Fibroblast of pulmonary artery (primary cell): ENCODE data around the gene ETV3.
"Not testable (repeated sequence)": the region's sequence is repeated elsewhere in the genome, so short reads cannot be mapped to it uniquely, and the experiment has no call there.

Source experiments
- DNase-seq: peaks from one replicate; pipeline ENCODE4 v3.0.0-alpha.2; 2010; ENCODE audit warnings: low read depth
- H3K4me3 ChIP-seq: replicated peaks from 2 replicates; pipeline ENCODE4 v1.5.1; 2011; ENCODE audit warnings: low read depth, mild to moderate bottlenecking, control low read depth, low read length, moderate library complexity
- CTCF ChIP-seq: IDR thresholded peaks from 2 replicates; pipeline ENCODE4 v1.5.1; 2011; ENCODE audit warnings: mild to moderate bottlenecking, control low read depth, low read length, inconsistent platforms; ENCODE audit errors: missing control alignments

The ETV3 gene

GRCh38 chr1:157177733-157178394, 39.7 kb upstream of the ETV3 start:
- no peak overlapping the region for H3K4me3 ChIP-seq
- no peak for DNase-seq
- no peak for TF ChIP-seq CTCF

- no peak for DNase-seq
- H3K4me3 ChIP-seq = no peak overlapping the region
- no peak for TF ChIP-seq CTCF
Measured at GRCh38 chr1:157176591-157177121, 38.5 kb upstream of the ETV3 start.

DNA sequence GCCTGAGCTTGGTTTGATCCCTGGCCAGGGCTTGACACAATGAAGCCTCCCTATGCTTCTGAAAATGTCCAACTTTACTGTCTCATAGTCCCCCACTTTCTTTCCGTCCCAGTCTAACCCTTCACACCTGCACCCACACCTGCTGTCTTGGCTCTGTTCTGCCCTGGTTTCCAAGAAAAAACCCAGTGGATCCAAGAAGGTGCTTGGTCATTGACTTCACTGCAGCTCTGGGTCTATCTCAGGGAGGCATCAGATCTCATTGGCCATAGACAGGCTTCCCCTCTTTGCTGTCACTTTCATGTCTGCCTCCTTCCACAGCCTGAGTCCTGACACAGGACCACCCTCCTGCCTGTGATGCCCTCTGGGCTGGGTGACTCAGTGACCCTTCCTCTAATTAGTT, 37.8 kb upstream of the ETV3 start:
- no peak for TF ChIP-seq CTCF
- no peak for DNase-seq
- H3K4me3 ChIP-seq = no peak overlapping the region

DNA sequence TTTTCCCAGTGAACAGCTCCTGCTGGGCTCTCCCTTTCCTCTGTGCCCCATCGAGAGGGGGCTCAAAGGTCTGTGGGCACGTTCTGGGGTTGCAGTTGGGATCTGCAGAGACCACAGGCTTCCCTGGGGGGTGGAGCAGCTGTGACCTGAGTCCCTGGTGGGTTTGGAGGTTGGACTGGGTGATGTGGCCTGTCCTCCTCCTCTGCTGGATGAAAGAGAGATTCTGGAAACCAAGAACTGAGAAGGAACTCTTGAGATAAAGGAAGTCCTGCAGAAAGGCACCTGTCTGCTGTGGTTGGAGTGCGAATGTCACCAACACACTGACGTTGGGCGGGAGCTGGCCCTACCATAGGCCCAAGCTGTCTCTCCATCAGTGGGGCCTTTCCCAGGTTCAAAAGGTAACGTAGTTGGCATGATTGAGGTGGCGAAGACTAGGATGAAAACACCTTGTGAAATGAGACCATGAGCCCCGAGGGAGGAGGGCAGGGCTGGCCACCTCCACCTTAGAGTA, 35.8 kb upstream of the ETV3 start:
- TF ChIP-seq CTCF = no peak
- H3K4me3 ChIP-seq = no peak overlapping the region

DNA sequence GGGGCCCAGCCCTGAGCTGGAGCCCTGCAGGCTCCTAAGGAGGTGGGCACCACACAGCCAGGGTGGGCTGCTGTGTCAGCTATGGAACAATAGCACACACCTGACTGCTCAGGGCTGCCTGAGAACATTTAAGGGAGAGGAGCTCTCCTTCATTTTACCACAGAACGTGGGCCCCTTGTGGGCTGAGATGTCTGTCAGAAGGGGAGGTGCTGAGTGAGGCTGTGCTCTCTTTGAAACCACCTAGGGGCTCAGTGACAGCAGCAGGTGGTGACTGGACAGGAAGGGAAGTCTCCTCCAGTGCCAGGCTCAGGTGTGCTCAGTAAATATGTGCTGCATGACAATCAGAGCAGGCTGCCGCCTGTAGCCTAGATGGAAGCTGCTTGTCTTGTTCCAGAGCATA, 35.0 kb upstream of the ETV3 start:
- DNase-seq, H3K4me3 ChIP-seq: not testable (repeated sequence)

More for the DNA sequence above, 35.8 kb upstream of the ETV3 start:
- DNase-seq = no peak

DNA sequence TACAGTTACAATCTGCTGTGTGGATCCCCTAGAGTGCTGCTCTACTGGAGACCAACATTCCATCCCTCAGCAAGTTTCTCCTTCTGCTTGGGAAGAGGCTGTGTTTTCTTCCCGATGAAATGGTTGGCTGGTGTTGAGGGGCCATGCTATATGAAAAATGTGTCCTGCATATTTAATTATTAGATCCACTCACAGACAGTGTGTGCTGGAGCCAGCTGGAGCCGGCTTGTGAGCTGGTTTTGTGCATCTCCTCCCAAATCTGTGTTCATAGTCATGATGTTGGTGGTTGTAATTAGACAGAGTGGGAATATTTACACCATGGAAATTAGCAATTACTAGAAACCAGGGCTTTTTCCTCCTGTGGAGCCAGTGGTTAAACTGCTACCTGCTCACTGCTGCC, 34.4 kb upstream of the ETV3 start:
- not testable (repeated sequence) for DNase-seq, H3K4me3 ChIP-seq

DNA sequence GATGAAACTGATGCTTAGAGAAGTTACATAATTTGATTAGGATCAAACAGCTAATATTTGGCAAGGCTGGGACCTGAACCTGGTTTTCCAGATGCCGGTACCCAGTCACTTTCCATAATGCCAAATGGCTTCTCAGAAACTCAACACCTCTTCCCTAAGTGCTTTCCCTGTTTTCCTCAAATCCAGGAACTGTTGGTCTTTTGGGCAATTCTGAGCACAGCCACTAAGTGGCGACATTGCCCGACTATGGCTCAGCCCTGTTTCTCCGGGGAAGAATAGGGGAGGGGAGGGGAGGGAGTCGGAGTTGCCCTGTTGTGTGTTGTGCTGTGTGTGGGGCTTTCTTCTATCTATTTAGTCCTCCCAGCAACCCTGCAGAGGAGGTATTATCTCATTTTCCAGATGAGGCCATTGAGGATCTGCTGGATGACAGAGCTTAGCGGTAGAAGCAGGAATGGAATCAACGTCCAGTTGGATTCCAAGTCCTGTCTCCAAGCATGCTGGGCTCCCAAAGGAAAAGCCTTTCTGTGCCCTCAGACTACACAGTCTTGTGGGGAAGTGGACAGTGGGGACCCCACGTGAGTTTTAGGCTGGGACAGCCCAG, 33.8 kb upstream of the ETV3 start:
- not testable (repeated sequence) for H3K4me3 ChIP-seq, DNase-seq
- peak; percentile 30 for TF ChIP-seq CTCF
